HEK293T (cell line): ENCODE results near the gene ISL1.

Experiments used
- CTCF ChIA-PET: fragments of 350-600 bp; formaldehyde crosslinking; extraction: SDS; loops from one replicate; lab custom pipeline; 2021; ENCODE audit warnings: antibody characterized with exemption, inconsistent platforms; lab: Yijun Ruan, JAX
- POLR2A ChIA-PET: fragments of 350-600 bp; formaldehyde crosslinking; extraction: SDS; loops from one replicate; lab custom pipeline; 2020; ENCODE audit warnings: antibody characterized with exemption, inconsistent platforms; lab: Yijun Ruan, JAX
- DNase-seq: peaks from one replicate; pipeline ENCODE4 v3.0.0; 2012; ENCODE audit warnings: mixed read lengths; ENCODE audit errors: extremely low spot score
- ARNT ChIP-seq: fragments of 450-650 bp; IDR thresholded peaks from 2 replicates; pipeline ENCODE4 v1.6.1; 2017; ENCODE audit warnings: mild to moderate bottlenecking
- BHLHE40 ChIP-seq: fragments of 450-650 bp; IDR thresholded peaks from 2 replicates; pipeline ENCODE4 v1.6.1; 2016; ENCODE audit warnings: mild to moderate bottlenecking, moderate library complexity, borderline replicate concordance
- CTBP1 ChIP-seq: fragments of 450-650 bp; IDR thresholded peaks from 2 replicates; pipeline ENCODE4 v1.6.1; 2016; ENCODE audit warnings: borderline replicate concordance
- ELF4 ChIP-seq: fragments of 450-650 bp; IDR thresholded peaks from 2 replicates; pipeline ENCODE4 v1.6.1; 2017; ENCODE audit warnings: antibody characterized with exemption
- FOXA1 ChIP-seq: fragments of 450-650 bp; IDR thresholded peaks from 2 replicates; pipeline ENCODE4 v1.6.1; 2016; ENCODE audit warnings: mild to moderate bottlenecking
- FOXK2 ChIP-seq: fragments of 450-650 bp; IDR thresholded peaks from 2 replicates; pipeline ENCODE4 v1.6.1; 2016; ENCODE audit warnings: mild to moderate bottlenecking
- FOXM1 ChIP-seq: fragments of 450-650 bp; IDR thresholded peaks from 2 replicates; pipeline ENCODE4 v1.6.1; 2017; ENCODE audit warnings: mild to moderate bottlenecking, borderline replicate concordance
- HDGF ChIP-seq: fragments of 450-650 bp; IDR thresholded peaks from 2 replicates; pipeline ENCODE4 v1.6.1; 2017; ENCODE audit warnings: antibody characterized with exemption, borderline replicate concordance
- L3MBTL2 ChIP-seq: fragments of 450-650 bp; conservative IDR thresholded peaks from 2 replicates; pipeline ENCODE4 v1.6.1; 2016; ENCODE audit warnings: mild to moderate bottlenecking
- LEF1 ChIP-seq: fragments of 450-650 bp; IDR thresholded peaks from 2 replicates; pipeline ENCODE4 v1.6.1; 2017; ENCODE audit warnings: mild to moderate bottlenecking, borderline replicate concordance
- NFRKB ChIP-seq: fragments of 450-650 bp; IDR thresholded peaks from 2 replicates; pipeline ENCODE4 v1.6.1; 2016; ENCODE audit warnings: mild to moderate bottlenecking, moderate library complexity
- PKNOX1 ChIP-seq: fragments of 450-650 bp; IDR thresholded peaks from 2 replicates; pipeline ENCODE4 v1.6.1; 2016
- SP1 ChIP-seq: fragments of 450-650 bp; IDR thresholded peaks from 2 replicates; pipeline ENCODE4 v1.6.1; 2017
- SUZ12 ChIP-seq: fragments of 450-650 bp; IDR thresholded peaks from 2 replicates; pipeline ENCODE4 v1.6.1; 2016; ENCODE audit warnings: mild to moderate bottlenecking
- TARDBP ChIP-seq: fragments of 450-650 bp; IDR thresholded peaks from 2 replicates; pipeline ENCODE4 v1.6.1; 2016
- ZNF384 ChIP-seq: fragments of 450-650 bp; IDR thresholded peaks from 2 replicates; pipeline ENCODE4 v1.6.1; 2016

Gene ISL1

GRCh38 chr5:51397996-51398395 lies 14.7 kb downstream of the ISL1 start:
- no peak for DNase-seq
- ChIA-PET POLR2A (interaction anchor here (0.9 to 2.6 kb wide), 2 partner anchors 11 to 15 kb away, joined by 3 to 14 read pairs; partner anchors contain the start of gene ISL1), CTCF (no interaction called here)
- TF ChIP-seq BHLHE40, result no peak
- no peak for TF ChIP-seq FOXM1
- no peak for TF ChIP-seq NFRKB
- no peak for TF ChIP-seq HDGF
- TF ChIP-seq ARNT, result no peak
- TF ChIP-seq CTBP1, result no peak
- TF ChIP-seq SUZ12, result no peak
- TF ChIP-seq L3MBTL2, result no peak
- TF ChIP-seq TARDBP, result no peak
- TF ChIP-seq SP1, result no peak
- TF ChIP-seq ZNF384, result no peak
- TF ChIP-seq FOXA1, result no peak
- TF ChIP-seq LEF1, result no peak
- no peak for TF ChIP-seq PKNOX1
- TF ChIP-seq ELF4, result no peak
- no peak for TF ChIP-seq FOXK2

- ChIA-PET CTCF (no interaction called here), POLR2A (interaction anchor here (0.9 to 2.6 kb wide), 2 partner anchors 10 to 16 kb away, joined by 3 to 14 read pairs; partner anchors contain the start of gene ISL1)
- DNase-seq, result no peak
- no peak for TF ChIP-seq SUZ12
- TF ChIP-seq LEF1, result no peak
- no peak for TF ChIP-seq SP1
- peak; percentile 31 for TF ChIP-seq L3MBTL2
- TF ChIP-seq FOXA1, result no peak
- TF ChIP-seq BHLHE40, result no peak
- no peak for TF ChIP-seq FOXK2
- TF ChIP-seq PKNOX1, result no peak
Measured at GRCh38 chr5:51398875-51399642, 15.8 kb downstream of the ISL1 start.

GRCh38 chr5:51399643-51400006 lies 16.4 kb downstream of the ISL1 start:
- ChIA-PET CTCF (no interaction called here), POLR2A (interaction anchor here (2.6 kb wide), 1 partner anchor 17 kb away, joined by 14 read pairs; the partner anchor contains the start of gene ISL1)
- no peak for TF ChIP-seq BHLHE40
- DNase-seq, result no peak

- CTCF ChIA-PET, result no interaction called here
- no peak for TF ChIP-seq ARNT
- no peak for TF ChIP-seq HDGF
- no peak for TF ChIP-seq ELF4
- no peak for TF ChIP-seq FOXK2
- TF ChIP-seq CTBP1, result no peak
- TF ChIP-seq TARDBP, result no peak
- no peak for TF ChIP-seq L3MBTL2
- no peak for TF ChIP-seq PKNOX1
- TF ChIP-seq SUZ12, result no peak
- no peak for TF ChIP-seq BHLHE40
- TF ChIP-seq SP1, result no peak
- no peak for TF ChIP-seq FOXM1
- no peak for TF ChIP-seq NFRKB
- TF ChIP-seq LEF1, result no peak
- no peak for TF ChIP-seq ZNF384
- no peak for TF ChIP-seq FOXA1
- POLR2A ChIA-PET, result no interaction called here
- DNase-seq, result no peak
Measured at GRCh38 chr5:51404255-51404654, 21.0 kb downstream of the ISL1 start.

GRCh38 chr5:51411921-51412325 lies 28.7 kb downstream of the ISL1 start:
- CTCF ChIA-PET, result interaction anchor here (0.6 kb wide), 1 partner anchor 20 kb away, joined by 3 read pairs; no protein-coding TSS in a partner anchor
- TF ChIP-seq FOXA1 (no peak), FOXM1 (no peak), SP1 (no peak), ELF4 (no peak), SUZ12 (no peak), HDGF (no peak), LEF1 (no peak), BHLHE40 (no peak), CTBP1 (no peak), L3MBTL2 (no peak), TARDBP (no peak), ZNF384 (no peak), FOXK2 (no peak), NFRKB (no peak), PKNOX1 (no peak), ARNT (no peak)
- POLR2A ChIA-PET, result interaction anchor here (1.0 kb wide), 1 partner anchor 29 kb away, joined by 3 read pairs; the partner anchor contains the start of gene ISL1
- no peak for DNase-seq
